ENCODE measurements around the gene MEPE. TPM values are rescaled to one million over a fixed set of nuclear protein-coding genes. Genes with fewer than 3 reads are reported as not detected.

The MEPE gene
- polyA plus RNA-seq, 1 donor from 2014 or later, result not detected

DNA sequence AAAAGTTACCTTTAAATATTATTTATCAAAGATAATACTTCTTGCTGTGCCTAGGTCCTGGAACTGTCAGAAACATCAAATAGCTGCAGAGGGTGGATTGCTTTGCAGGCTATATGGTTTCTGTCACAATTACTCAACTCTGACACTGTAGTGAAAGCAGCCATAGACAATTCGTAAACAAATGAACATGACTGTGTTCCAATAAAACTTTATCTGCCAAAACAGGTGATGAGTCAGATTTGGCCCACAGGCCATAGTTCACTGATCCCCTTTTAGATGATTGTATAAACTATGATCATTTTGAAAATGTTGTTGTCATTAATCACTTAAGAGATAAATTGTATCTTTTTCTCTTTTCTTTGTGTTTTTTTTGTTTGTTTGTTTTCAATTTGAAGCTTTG lies 8.4 kb upstream of the MEPE start:
- no peak overlapping the region for H3K27ac Mint-ChIP-seq
- no peaks in the 10 kb centered on the region for H3K4me1 Mint-ChIP-seq
- H3K4me3 Mint-ChIP-seq, result no peak overlapping the region
- H3K9me3 Mint-ChIP-seq, result peaks cover 0 to 5% (median 0%) of the 10 kb centered on the region in 3 donors
- peaks cover 3% of the 10 kb centered on the region for H3K36me3 Mint-ChIP-seq
- H3K27me3 Mint-ChIP-seq, result peaks cover 4% of the 10 kb centered on the region

DNA sequence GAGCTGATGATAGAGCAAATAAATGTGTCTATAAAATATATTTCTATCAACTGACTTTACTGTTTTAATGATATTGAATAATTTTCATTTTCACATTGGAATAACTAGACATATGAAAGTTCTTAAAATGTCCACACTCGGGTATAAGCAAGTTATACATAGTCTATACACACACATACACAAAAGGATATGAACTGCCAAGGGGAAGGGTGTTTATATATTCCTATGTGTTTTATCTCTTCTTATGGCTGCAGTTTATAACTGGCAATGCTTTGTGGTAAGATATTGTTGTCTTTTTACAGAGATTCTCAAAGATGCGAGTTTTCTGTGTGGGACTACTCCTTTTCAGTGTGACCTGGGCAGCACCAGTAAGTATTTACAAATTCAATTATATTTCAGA lies 1.6 kb downstream of the MEPE start:
- no peaks in the 10 kb centered on the region for H3K36me3 Mint-ChIP-seq
- H3K4me1 Mint-ChIP-seq, result no peaks in the 10 kb centered on the region
- peaks cover 5% of the 10 kb centered on the region for H3K27me3 Mint-ChIP-seq
- H3K27ac Mint-ChIP-seq, result no peak overlapping the region
- H3K9me3 Mint-ChIP-seq, result no peaks in the 10 kb centered on the region
- H3K4me3 Mint-ChIP-seq, result no peak overlapping the region

DNA sequence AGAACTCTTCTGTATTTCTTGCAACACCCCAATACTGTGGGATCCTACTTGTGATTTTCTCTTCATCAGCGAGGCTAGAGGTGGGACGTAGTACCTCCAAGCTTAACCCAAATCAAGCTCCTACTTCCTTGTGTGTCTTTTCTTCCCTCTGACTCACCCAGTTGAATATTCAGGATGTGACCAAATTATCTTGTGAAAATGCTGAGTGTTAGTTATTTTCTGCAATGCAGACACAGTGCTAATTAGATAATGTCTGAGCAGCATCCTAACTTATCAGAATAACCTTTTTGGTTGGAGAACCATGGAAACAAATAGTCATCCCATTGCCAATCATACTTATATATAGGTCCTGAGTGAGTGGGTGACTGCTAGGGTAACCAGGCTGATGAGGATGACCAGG lies 2.4 kb downstream of the MEPE start:
- no peak overlapping the region for H3K4me3 Mint-ChIP-seq
- no peaks in the 10 kb centered on the region for H3K9me3 Mint-ChIP-seq
- H3K36me3 Mint-ChIP-seq, result no peaks in the 10 kb centered on the region
- no peaks in the 10 kb centered on the region for H3K4me1 Mint-ChIP-seq
- H3K27ac Mint-ChIP-seq, result no peak overlapping the region
- H3K27me3 Mint-ChIP-seq, result peaks cover 5% of the 10 kb centered on the region

DNA sequence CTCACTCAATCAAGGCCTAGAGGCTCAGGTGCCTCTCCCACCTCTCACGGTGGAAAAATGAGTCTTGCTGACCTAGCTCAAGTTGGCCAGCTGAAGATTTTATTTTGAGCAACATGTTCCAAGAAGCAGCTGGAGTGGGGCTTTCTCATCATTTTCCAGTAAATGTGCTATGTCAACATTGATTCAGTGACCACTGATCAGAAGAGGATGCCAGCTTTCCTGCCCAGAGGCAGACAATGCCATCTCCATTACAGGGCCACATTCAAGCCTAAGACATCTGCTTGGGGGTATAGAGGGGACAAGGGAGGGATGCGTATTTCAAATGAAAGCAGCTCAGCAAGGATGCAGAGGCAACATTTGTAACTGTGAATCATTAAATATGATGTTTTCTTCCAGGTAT lies 3.0 kb downstream of the MEPE start:
- peaks cover 5% of the 10 kb centered on the region for H3K27me3 Mint-ChIP-seq
- no peak overlapping the region for H3K27ac Mint-ChIP-seq
- no peaks in the 10 kb centered on the region for H3K9me3 Mint-ChIP-seq
- H3K4me1 Mint-ChIP-seq, result no peaks in the 10 kb centered on the region
- no peak overlapping the region for H3K4me3 Mint-ChIP-seq
- no peaks in the 10 kb centered on the region for H3K36me3 Mint-ChIP-seq

DNA sequence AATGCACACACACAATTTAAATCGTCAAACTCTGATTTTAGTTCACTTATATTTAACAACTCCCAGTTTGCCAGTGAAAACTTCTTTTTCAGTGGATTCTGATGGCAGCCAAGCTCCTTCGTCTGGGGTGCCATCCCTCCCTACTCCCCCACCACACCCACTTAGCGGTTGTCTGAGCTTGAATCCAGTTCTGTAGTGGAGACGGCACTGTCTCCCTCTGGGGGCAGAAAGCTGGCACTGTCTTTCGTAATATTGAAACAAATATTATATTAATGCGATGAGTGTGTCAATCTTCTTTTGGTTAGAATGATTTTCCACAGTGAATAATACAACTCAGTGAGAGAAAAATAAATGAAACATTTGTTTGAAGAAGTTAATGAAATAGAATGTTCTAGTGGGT lies 5.4 kb downstream of the MEPE start:
- H3K27ac Mint-ChIP-seq, result no peak overlapping the region
- peaks cover 5% of the 10 kb centered on the region for H3K27me3 Mint-ChIP-seq
- no peak overlapping the region for H3K4me3 Mint-ChIP-seq
- H3K36me3 Mint-ChIP-seq, result no peaks in the 10 kb centered on the region
- H3K4me1 Mint-ChIP-seq, result no peaks in the 10 kb centered on the region
- no peaks in the 10 kb centered on the region for H3K9me3 Mint-ChIP-seq

DNA sequence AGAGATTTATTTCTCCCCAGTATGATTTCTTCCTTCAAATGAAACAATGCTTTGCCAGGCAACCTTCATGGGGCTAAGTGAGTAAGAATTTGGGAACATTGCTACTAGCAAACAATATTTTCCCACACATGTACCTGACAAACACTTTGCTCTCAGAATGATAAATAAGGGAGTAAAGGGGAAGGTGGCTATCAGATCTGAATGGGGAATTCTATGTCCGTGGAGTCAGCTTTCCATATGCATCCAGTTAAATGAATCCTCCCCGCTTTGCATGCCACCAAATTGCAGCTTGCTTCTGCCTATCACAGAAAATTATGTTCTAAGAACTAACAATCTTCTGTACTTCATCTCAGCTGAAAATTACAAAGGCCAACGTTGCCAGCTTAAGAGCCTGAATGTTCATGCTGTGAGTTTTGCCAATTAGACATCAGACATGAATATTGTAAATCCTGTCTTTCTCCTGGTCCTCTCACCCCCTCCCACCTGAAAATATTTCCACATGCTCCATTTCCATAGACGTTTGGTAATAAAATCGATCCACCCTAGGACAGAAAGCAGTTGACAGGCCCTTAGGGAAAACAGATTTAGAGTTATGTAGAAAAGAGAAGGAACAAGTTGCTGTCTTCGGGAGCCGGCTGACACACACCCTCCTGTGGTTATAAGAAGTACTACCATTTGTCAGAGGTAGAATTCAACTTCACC lies 6.3 kb downstream of the MEPE start:
- Mint-ChIP-seq H3K27ac (no peak overlapping the region), H3K4me1 (no peaks in the 10 kb centered on the region), H3K36me3 (no peaks in the 10 kb centered on the region), H3K4me3 (no peak overlapping the region), H3K27me3 (peaks cover 5% of the 10 kb centered on the region), H3K9me3 (no peaks in the 10 kb centered on the region)

DNA sequence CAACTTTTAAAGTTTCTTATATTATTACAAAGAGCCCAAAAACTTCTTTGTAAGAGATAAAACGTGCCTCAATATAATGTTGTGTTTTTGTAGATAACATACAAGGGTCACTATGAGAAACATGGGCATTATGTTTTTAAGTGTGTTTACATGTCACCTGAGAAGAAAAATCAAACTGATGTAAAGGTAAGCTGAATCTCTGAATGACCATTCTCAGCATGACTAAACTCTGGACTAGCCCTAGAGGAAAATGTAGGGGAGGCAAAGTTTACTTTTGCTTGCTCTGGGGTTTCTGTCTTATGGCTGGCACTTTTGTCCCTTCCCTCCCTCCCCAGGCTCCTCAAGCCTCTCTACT lies 6.8 kb downstream of the MEPE start:
- Mint-ChIP-seq H3K27ac (no peak overlapping the region), H3K27me3 (peaks cover 5% of the 10 kb centered on the region), H3K4me3 (no peak overlapping the region), H3K4me1 (no peaks in the 10 kb centered on the region), H3K36me3 (no peaks in the 10 kb centered on the region), H3K9me3 (no peaks in the 10 kb centered on the region)

DNA sequence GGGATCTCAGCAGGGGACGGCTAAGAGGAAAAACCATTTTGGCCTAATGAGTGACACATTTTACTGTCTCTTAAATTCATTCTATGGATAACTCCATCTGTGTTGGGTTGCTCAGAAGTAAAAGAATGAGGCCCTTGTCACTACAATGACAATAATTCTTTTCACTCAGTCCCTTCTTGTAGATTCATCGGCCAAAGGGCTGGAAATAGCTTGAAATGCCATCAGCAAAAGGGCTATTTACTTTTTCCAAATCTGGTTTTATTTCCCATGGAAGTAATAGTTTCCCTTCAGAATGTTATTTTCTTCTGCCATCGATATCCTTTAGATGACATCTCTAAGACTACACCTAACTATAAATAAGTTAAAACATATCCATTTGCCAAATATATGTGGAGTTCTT lies 7.4 kb downstream of the MEPE start:
- H3K27me3 Mint-ChIP-seq, result peaks cover 5% of the 10 kb centered on the region
- H3K36me3 Mint-ChIP-seq, result no peaks in the 10 kb centered on the region
- no peaks in the 10 kb centered on the region for H3K9me3 Mint-ChIP-seq
- no peaks in the 10 kb centered on the region for H3K4me1 Mint-ChIP-seq
- H3K27ac Mint-ChIP-seq, result no peak overlapping the region
- no peak overlapping the region for H3K4me3 Mint-ChIP-seq

DNA sequence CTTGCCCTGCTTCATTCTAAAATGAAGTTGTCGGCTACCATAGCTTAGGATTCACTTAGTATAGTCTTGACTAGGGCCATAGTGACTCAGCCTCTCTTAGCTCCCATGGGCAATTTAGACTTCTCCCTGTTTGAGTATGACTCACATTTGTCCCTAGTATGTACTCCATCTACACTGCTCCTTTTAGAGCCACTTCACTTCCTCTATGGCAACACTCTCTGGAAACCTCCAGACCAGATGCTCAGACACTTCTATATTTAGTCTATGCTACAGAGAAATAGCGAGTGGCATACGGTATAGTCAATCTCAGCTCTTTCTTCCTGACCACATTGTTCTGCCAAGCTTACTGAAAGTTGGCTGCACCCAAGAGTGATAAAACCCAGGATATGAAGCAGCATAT lies 11.2 kb downstream of the MEPE start:
- Mint-ChIP-seq H3K4me1 (peaks cover 0 to 2% (median 2%) of the 10 kb centered on the region in 3 donors), H3K9me3 (peaks cover 0 to 2% (median 0%) of the 10 kb centered on the region in 3 donors), H3K36me3 (no peaks in the 10 kb centered on the region), H3K27ac (no peak overlapping the region), H3K27me3 (peaks cover 16% of the 10 kb centered on the region), H3K4me3 (no peak overlapping the region)

DNA sequence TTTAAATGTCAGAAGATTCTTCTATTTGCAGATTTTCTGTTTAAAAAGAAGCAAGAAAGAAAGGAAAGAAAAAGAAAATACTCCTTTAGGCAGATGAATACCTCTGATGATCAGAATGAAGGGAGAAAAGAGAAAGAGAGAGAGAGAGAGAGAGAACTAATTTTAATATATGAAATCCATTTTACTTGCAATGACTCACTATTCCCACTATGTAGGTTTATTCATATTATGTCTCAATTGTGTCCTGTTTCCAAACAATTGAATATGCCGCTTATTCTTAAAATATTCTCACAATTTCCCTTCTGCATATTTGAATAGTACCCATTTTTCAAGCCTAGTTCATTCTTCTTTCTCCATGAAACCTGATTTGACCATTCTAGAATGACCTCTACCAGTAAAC lies 11.7 kb downstream of the MEPE start:
- H3K4me3 Mint-ChIP-seq, result no peak overlapping the region
- H3K36me3 Mint-ChIP-seq, result no peaks in the 10 kb centered on the region
- H3K27ac Mint-ChIP-seq, result no peak overlapping the region
- peaks cover 0 to 2% (median 0%) of the 10 kb centered on the region in 3 donors for H3K9me3 Mint-ChIP-seq
- peaks cover 13% of the 10 kb centered on the region for H3K27me3 Mint-ChIP-seq
- peaks cover 0 to 7% (median 5%) of the 10 kb centered on the region in 3 donors for H3K4me1 Mint-ChIP-seq

DNA sequence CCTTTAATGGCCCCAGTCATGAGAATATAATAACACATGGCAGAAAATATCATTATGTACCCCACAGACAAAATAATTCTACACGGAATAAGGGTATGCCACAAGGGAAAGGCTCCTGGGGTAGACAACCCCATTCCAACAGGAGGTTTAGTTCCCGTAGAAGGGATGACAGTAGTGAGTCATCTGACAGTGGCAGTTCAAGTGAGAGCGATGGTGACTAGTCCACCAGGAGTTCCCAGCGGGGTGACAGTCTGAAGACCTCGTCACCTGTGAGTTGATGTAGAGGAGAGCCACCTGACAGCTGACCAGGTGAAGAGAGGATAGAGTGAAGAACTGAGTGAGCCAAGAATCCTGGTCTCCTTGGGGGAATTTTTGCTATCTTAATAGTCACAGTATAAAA lies 13.5 kb downstream of the MEPE start:
- no peak overlapping the region for H3K4me3 Mint-ChIP-seq
- H3K4me1 Mint-ChIP-seq, result peaks cover 0 to 7% (median 5%) of the 10 kb centered on the region in 3 donors
- no peak overlapping the region for H3K27ac Mint-ChIP-seq
- H3K27me3 Mint-ChIP-seq, result peaks cover 13% of the 10 kb centered on the region
- H3K36me3 Mint-ChIP-seq, result no peaks in the 10 kb centered on the region
- H3K9me3 Mint-ChIP-seq, result peaks cover 0 to 2% (median 0%) of the 10 kb centered on the region in 3 donors

DNA sequence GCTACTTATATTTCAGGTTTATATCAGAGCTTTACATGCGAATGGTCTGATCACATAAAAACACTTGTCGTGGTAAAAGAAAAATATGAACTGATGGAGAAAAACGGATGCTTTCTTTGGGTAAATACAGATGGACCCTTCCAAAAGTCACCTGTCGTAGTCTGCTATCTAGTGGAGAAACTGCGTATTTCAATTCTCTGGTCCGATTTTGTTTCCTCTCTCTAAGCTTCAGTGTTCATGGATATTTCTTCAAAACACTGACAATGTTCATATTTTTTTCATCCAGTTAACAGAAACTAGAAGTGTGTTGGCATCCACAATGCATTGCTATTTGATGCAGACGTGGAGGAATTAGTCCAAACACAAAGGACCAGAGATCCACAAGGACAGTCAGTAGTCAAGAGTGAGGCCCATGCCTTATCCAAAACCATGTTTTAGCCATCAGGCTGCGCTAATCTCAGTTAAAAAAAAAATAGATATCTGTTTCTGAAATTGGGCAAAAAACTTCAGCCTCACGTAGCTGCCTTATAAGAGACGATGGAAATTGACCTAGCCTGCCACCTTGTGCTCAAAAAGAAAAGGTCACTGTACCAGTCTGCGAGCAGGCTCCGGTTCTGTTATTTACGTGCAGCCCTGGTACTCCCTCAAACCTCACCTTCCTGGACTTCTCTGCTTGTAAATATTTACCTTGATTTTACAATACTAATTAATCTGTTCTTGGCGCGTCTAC lies 16.0 kb downstream of the MEPE start:
- H3K4me3 Mint-ChIP-seq, result no peak overlapping the region
- H3K4me1 Mint-ChIP-seq, result peaks cover 0 to 7% (median 5%) of the 10 kb centered on the region in 3 donors
- no peak overlapping the region for H3K27ac Mint-ChIP-seq

DNA sequence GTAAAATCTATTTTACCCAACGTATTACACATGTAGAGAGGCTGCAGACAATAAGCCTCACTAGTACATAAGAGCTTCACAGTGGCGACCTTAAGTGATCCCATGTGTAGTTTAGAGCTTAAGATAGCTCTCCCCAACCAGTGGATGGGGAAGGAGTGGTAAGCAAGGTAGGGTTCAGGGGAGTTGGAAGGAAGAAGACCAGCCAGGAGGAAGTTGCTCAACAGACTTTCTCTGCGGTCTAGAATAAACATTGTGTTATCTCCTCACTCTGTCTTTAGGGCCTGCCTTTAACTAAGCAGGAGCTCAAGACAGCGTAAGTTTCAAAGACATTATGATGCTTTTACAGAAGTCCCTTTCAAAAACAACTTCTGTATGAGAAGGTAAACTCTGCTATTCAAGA lies 16.8 kb downstream of the MEPE start:
- H3K27ac Mint-ChIP-seq, result no peak overlapping the region
- no peaks in the 10 kb centered on the region for H3K36me3 Mint-ChIP-seq
- peaks cover 0 to 7% (median 5%) of the 10 kb centered on the region in 3 donors for H3K4me1 Mint-ChIP-seq
- H3K9me3 Mint-ChIP-seq, result peaks cover 0 to 2% (median 0%) of the 10 kb centered on the region in 3 donors
- H3K27me3 Mint-ChIP-seq, result peaks cover 13% of the 10 kb centered on the region
- H3K4me3 Mint-ChIP-seq, result no peak overlapping the region

More for the DNA sequence above, 16.0 kb downstream of the MEPE start:
- H3K27me3 Mint-ChIP-seq, result peaks cover 12% of the 10 kb centered on the region
- peaks cover 0 to 2% (median 0%) of the 10 kb centered on the region in 3 donors for H3K9me3 Mint-ChIP-seq
- no peaks in the 10 kb centered on the region for H3K36me3 Mint-ChIP-seq

DNA sequence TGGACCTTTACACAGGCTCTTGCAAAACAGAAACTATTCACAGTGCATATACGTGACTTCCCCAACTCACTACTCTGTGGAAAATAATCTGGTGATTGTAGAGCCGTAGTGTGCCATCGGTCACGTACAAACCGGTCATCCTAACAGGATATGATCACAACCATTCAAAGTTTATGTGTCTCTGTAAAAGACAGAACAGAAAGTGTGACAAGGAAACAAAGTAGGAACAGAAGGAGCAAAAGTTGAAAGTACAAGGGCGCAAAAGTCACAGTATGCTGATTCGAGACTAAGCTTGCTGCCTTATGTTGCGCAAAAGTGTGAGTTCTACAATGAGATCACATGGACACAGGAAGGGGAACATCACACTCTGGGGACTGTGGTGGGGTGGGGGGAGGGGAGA lies 18.6 kb downstream of the MEPE start:
- Mint-ChIP-seq H3K27me3 (peaks cover 6% of the 10 kb centered on the region), H3K4me1 (peaks cover 0 to 7% (median 5%) of the 10 kb centered on the region in 3 donors), H3K4me3 (no peak overlapping the region), H3K9me3 (peaks cover 0 to under 1% (median 0%) of the 10 kb centered on the region in 3 donors), H3K27ac (no peak overlapping the region), H3K36me3 (no peaks in the 10 kb centered on the region)

DNA sequence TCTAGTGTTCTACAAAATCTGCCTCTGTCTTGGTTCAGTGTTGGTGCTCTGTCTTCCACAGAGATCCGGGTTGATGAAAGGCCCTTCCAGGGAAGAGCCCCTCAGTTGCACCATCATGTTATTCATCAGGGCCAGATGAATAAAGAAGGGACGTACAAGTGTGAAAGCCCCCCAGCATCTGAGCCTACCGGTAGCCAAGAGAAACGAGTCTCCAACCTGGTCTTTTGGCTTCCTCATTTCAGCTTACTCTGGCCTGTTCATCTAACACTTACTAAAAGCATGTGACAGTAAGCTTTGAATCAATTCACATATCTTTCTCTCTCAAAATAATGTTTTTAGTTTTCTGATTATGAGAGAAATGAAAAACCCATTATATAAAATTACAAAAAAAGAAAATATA lies 19.2 kb downstream of the MEPE start:
- no peaks in the 10 kb centered on the region for H3K36me3 Mint-ChIP-seq

DNA sequence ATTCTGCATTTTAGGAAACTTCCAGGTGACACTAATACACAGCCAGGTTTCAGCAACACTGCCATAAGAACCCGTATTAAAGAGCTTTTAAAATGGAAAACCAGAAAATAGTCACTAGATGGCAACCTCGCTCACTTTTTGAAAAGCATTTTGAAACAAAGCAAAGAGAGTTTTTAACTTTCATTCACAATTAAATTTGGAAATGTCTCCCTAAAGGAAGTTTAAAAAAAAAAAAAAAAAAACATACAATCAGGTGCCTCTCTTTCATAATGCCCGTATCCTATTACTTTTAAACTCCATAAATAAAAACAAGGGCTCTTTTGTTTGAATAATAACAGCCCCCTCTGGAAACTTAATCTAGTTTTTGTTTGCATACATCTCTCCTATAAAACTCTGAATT lies 20.3 kb downstream of the MEPE start:
- Mint-ChIP-seq H3K27me3 (peaks cover 5% of the 10 kb centered on the region), H3K4me1 (peaks cover 0 to 7% (median 5%) of the 10 kb centered on the region in 3 donors), H3K36me3 (no peaks in the 10 kb centered on the region), H3K4me3 (no peak overlapping the region), H3K9me3 (no peaks in the 10 kb centered on the region), H3K27ac (no peak overlapping the region)

More for the DNA sequence above, 19.2 kb downstream of the MEPE start:
- Mint-ChIP-seq H3K4me3 (no peak overlapping the region), H3K9me3 (no peaks in the 10 kb centered on the region), H3K27me3 (peaks cover 5% of the 10 kb centered on the region), H3K27ac (no peak overlapping the region), H3K4me1 (peaks cover 0 to 7% (median 5%) of the 10 kb centered on the region in 3 donors)
